ENCODE data around the gene SORCS2.

The SORCS2 gene

DNA sequence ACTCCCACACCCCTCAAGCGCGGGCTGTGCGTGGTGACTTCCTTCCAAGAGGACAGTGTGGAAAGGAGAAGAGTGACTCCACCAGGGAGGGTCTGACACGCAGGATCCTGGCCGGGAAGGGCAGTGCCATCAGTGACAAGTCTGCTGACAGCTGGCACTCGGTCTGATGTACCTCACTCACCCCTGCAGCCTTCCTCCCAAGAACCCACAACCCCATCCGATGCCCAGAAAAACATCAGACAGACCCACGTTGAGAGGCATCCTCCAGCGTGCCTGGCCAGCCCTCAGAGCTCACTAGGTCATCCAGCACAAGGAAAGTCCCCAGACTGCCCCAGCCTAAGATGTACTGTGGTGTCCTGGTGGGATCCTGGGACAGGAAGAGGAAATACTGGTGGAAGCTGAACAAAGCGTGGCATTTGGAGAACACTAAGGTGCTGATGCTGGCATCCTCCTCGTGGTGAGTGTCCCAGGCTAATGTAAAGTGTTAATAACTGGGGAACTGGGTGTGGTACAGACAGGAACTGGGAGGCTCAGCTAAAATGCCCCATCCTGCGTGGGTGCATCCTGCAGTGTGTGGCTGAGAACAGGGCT lies 442.4 kb downstream of the SORCS2 start:
- in situ Hi-C loops (cut with MboI; ENCODE audit: low sequenced_read_pairs, unreplicated experiment), result no loop called here
- no peak for DNase-seq (ENCODE audit: low spot score)
- no peak for TF ChIP-seq CTCF (IDR thresholded peaks at IDR 0.05; ENCODE audit: borderline replicate concordance, control extremely low read depth, extremely low read depth, insufficient read depth, missing control alignments)

- DNase-seq (ENCODE audit: low spot score), result no peak
- in situ Hi-C loops (cut with MboI; ENCODE audit: low sequenced_read_pairs, unreplicated experiment), result no loop called here
- no peak for TF ChIP-seq CTCF (IDR thresholded peaks at IDR 0.05; ENCODE audit: borderline replicate concordance, control extremely low read depth, extremely low read depth, insufficient read depth, missing control alignments)
Measured at GRCh38 chr4:7635445-7636239, 443.3 kb downstream of the SORCS2 start.

DNA sequence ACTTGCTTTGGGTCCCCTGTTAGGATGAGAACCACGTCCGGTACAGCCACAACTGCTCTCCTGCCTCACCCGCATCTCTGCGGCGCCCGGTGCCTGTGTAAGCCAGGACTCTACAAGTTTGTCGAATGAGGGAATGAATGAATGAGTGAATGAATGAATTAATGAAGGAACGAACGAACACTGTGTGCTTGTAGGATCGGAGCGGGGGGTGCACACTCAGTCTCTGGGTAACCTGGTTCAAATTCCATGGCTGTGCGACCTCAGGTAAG lies 443.8 kb downstream of the SORCS2 start:
- no peak for DNase-seq (ENCODE audit: low spot score)
- in situ Hi-C loops (cut with MboI; ENCODE audit: low sequenced_read_pairs, unreplicated experiment), result no loop called here
- no peak for TF ChIP-seq CTCF (IDR thresholded peaks at IDR 0.05; ENCODE audit: borderline replicate concordance, control extremely low read depth, extremely low read depth, insufficient read depth, missing control alignments)

DNA sequence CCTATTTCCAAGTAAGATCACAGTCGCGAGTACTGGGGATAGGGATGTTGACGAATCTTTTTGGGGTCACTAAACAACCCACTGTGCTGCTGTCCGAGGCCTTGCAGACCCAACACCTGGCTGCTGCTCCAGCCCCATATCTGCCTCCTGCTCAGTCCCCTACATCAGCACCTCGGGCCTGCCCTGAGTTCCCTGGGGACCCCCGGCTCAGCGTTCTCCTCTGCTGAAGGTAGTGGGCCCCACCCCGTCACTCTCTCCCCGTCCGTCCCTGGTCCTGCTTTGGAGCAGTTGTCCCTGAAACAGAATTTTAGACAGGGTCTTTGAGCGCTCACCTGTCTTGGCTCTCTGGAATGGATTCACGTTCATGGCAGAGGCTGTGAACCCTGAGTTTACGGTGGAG lies 444.8 kb downstream of the SORCS2 start:
- in situ Hi-C loops (cut with MboI; ENCODE audit: low sequenced_read_pairs, unreplicated experiment), result no loop called here
- no peak for DNase-seq (ENCODE audit: low spot score)
- TF ChIP-seq CTCF (IDR thresholded peaks at IDR 0.05; ENCODE audit: borderline replicate concordance, control extremely low read depth, extremely low read depth, insufficient read depth, missing control alignments), result no peak

- in situ Hi-C loops (cut with MboI; ENCODE audit: low sequenced_read_pairs, unreplicated experiment), result no loop called here
- no peak for DNase-seq (ENCODE audit: low spot score)
- no peak for TF ChIP-seq CTCF (IDR thresholded peaks at IDR 0.05; ENCODE audit: borderline replicate concordance, control extremely low read depth, extremely low read depth, insufficient read depth, missing control alignments)
Measured at GRCh38 chr4:7637971-7638370, 445.6 kb downstream of the SORCS2 start.

DNA sequence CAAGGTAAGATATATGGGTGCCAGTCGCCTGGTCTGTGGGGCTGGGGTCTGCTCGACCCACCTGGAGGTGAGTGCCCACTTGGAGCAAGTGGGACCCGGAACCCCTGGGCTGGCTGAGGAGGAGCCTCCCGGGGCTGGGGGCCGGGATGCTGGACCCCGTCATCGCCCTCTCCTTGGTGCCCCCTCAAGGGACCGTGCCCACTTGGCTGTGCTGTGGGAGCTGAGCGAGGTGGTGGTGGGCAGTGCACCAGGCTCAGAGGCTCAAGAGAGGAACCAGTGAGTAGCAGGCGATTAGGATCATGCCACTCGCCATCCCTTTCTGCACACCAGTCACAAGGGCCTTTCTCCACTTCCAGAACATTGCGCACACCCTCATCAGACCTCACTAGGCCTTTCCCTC lies 446.2 kb downstream of the SORCS2 start:
- no peak for DNase-seq (ENCODE audit: low spot score)
- in situ Hi-C loops (cut with MboI; ENCODE audit: low sequenced_read_pairs, unreplicated experiment), result no loop called here
- TF ChIP-seq CTCF (IDR thresholded peaks at IDR 0.05; ENCODE audit: borderline replicate concordance, control extremely low read depth, extremely low read depth, insufficient read depth, missing control alignments), result no peak

Data from GM13976 (cell line).